CD14-positive monocyte (primary cell): ENCODE measurements around the gene TMEM116. TPM values are rescaled to one million over a fixed set of nuclear protein-coding genes. Genes with fewer than 3 reads are reported as not detected.

ENCODE experiments used
- DNase-seq, 3 donors: peaks; one replicate each; pipeline ENCODE4 v3.0.0-alpha.2; 2011 to 2022
- H2AFZ ChIP-seq: 2 replicates; pipeline ENCODE4 v1.6.0; 2012; ENCODE audit warnings: mild to moderate bottlenecking, low read depth, low read length, inconsistent platforms; ENCODE audit not compliant: insufficient read depth, poor library complexity, severe bottlenecking
- H3K27ac ChIP-seq, 2 donors: 1 replicate in 1 of 2; 2 replicates in 1 of 2; pipeline ENCODE4 v1.5.1; 2012 to 2013; ENCODE audit warnings: low read length in 2 of 2, control low read depth in 1 of 2, inconsistent platforms in 1 of 2, low read depth in 1 of 2, mild to moderate bottlenecking in 1 of 2
- H3K27me3 ChIP-seq, 2 donors: one replicate each; pipeline versions ENCODE4 v1.6.0 to v1.6.1; 2011 to 2013; ENCODE audit warnings: low read length in 2 of 2; ENCODE audit not compliant: control insufficient read depth in 2 of 2, insufficient read depth in 2 of 2
- H3K36me3 ChIP-seq, 2 donors: replicated peaks in 1 of 2; 1 replicate in 1 of 2; 2 replicates in 1 of 2; pipeline versions ENCODE4 v1.5.1 to v1.6.1; 2012 to 2013; ENCODE audit warnings: low read length in 2 of 2, control low read depth in 1 of 2, inconsistent platforms in 1 of 2, mild to moderate bottlenecking in 1 of 2; ENCODE audit not compliant: insufficient read depth in 2 of 2, control insufficient read depth in 1 of 2
- H3K4me1 ChIP-seq, 2 donors: 1 replicate in 1 of 2; 2 replicates in 1 of 2; pipeline versions ENCODE4 v1.5.1 to v1.6.1; 2012 to 2013; ENCODE audit warnings: low read length in 2 of 2, control low read depth in 1 of 2, inconsistent platforms in 1 of 2, mild to moderate bottlenecking in 1 of 2, moderate library complexity in 1 of 2; ENCODE audit not compliant: insufficient read depth in 2 of 2, control insufficient read depth in 1 of 2
- H3K4me2 ChIP-seq: replicated peaks from 2 replicates; pipeline ENCODE3; 2012; ENCODE audit warnings: low read length, moderate library complexity, mild to moderate bottlenecking; ENCODE audit not compliant: poor library complexity, severe bottlenecking; ENCODE audit errors: extremely low read depth
- H3K4me3 ChIP-seq, 3 experiments: fragments of 200-600 bp in 1 of 3; sonication (generic) in 1 of 3; replicated peaks in 1 of 3; 1 replicate in 2 of 3; 2 replicates in 1 of 3; pipeline ENCODE4 v1.5.1; 2011 to 2013; ENCODE audit warnings: low read length in 3 of 3, mild to moderate bottlenecking in 3 of 3, control low read depth in 2 of 3, low read depth in 2 of 3, inconsistent platforms in 1 of 3, moderate library complexity in 1 of 3
- H3K79me2 ChIP-seq: 2 replicates; pipeline ENCODE4 v1.6.0; 2012; ENCODE audit warnings: mild to moderate bottlenecking, control low read depth, inconsistent platforms, low read length, moderate library complexity; ENCODE audit not compliant: insufficient read depth
- H3K9ac ChIP-seq: 2 replicates; pipeline ENCODE4 v1.6.0; 2017; ENCODE audit warnings: low read length, mild to moderate bottlenecking; ENCODE audit not compliant: insufficient read depth, poor library complexity, severe bottlenecking
- H3K9me3 ChIP-seq, 2 donors: replicated peaks in 1 of 2; 1 replicate in 1 of 2; 2 replicates in 1 of 2; pipeline versions ENCODE4 v1.5.1 to v1.6.1; 2012 to 2013; ENCODE audit warnings: low read length in 2 of 2, control low read depth in 1 of 2; ENCODE audit not compliant: control insufficient read depth in 1 of 2, insufficient read depth in 1 of 2
- H4K20me1 ChIP-seq: 2 replicates; pipeline ENCODE4 v1.6.0; 2012; ENCODE audit warnings: mild to moderate bottlenecking, low read length, control low read depth, moderate library complexity; ENCODE audit not compliant: insufficient read depth
- H3K27ac Mint-ChIP-seq, 7 donors: one replicate each; pipeline ENCODE4 v1.8.0; 2020; ENCODE audit warnings: mild to moderate bottlenecking in 7 of 7, mixed read lengths in 7 of 7, moderate library complexity in 6 of 7, inconsistent platforms in 2 of 7
- H3K27me3 Mint-ChIP-seq, 3 donors: one replicate each; pipeline ENCODE4 v1.8.0; 2021 to 2022; ENCODE audit warnings: low read depth in 3 of 3, mild to moderate bottlenecking in 3 of 3, mixed read lengths in 3 of 3, moderate library complexity in 3 of 3, inconsistent platforms in 1 of 3
- H3K36me3 Mint-ChIP-seq, 2 donors: one replicate each; pipeline ENCODE4 v1.8.0; 2020; ENCODE audit warnings: mixed read lengths in 2 of 2, inconsistent platforms in 1 of 2, mild to moderate bottlenecking in 1 of 2
- H3K4me1 Mint-ChIP-seq: one replicate; pipeline ENCODE4 v1.8.0; 2020; ENCODE audit warnings: mild to moderate bottlenecking, mixed read lengths
- H3K4me3 Mint-ChIP-seq, 2 donors: one replicate each; pipeline ENCODE4 v1.8.0; 2020; ENCODE audit warnings: mild to moderate bottlenecking in 2 of 2, mixed read lengths in 2 of 2, moderate library complexity in 1 of 2
- H3K9me3 Mint-ChIP-seq, 7 donors: one replicate each; pipeline ENCODE4 v1.8.0; 2020 to 2022; ENCODE audit warnings: mixed read lengths in 7 of 7, mild to moderate bottlenecking in 6 of 7, moderate library complexity in 6 of 7, inconsistent platforms in 2 of 7
- CTCF ChIP-seq: fragments of 200-600 bp; IDR thresholded peaks from one replicate; pipeline ENCODE4 v1.8.0; 2022; ENCODE audit warnings: antibody characterized with exemption, mild to moderate bottlenecking
- WGBS: methylation state at CpG from one replicate; pipeline ENCODE4 v1.1.5; 2013; ENCODE audit warnings: missing lambda C conversion rate; ENCODE audit not compliant: insufficient coverage; 5-methylcytosine and 5-hydroxymethylcytosine counted together
- intact Hi-C, 2 donors: fragments of 100-400 bp; cut with micrococcal nuclease; formaldehyde crosslinking; loops; one replicate each; pipeline versions ENCODE4 v1.15.0 to v1.15.1; 2023
- polyA plus RNA-seq, 3 donors: library from polyadenylated mRNA; depleted of rRNA in 1 of 3; unstranded in 2 of 3; stranded (reverse) in 1 of 3; fragments of 300-500 nt in 2 of 3; fragments of >200 nt in 1 of 3; fragmentation: Illumina TruSeq in 2 of 3; gene quantifications; 1 replicate in 2 of 3; 2 replicates in 1 of 3; pipeline ENCODE4 v1.2.3, GENCODE V29; 2012 to 2021
- small RNA-seq: library from RNA; depleted of rRNA; stranded (forward); fragments of <200 nt; gene quantifications from one replicate; pipeline ENCODE3, GENCODE V24; 2012; ENCODE audit warnings: low read depth; ENCODE audit not compliant: insufficient read length

TMEM116 gene
- polyA plus RNA-seq, 3 donors: 5.6 to 11.6 (median 8.3) TPM

- Histone ChIP-seq H3K27ac (peak overlapping the region; percentile 50 to 62), H3K9ac (no peak overlapping the region), H3K4me3 (no peak overlapping the region), H3K4me1 (peaks cover 24 to 26% of the 10 kb centered on the region in 2 donors), H3K79me2 (no peaks in the 10 kb centered on the region), H3K9me3 (no peaks in the 10 kb centered on the region), H3K4me2 (no peak overlapping the region), H2AFZ (no peak overlapping the region), H3K27me3 (no peaks in the 10 kb centered on the region), H3K36me3 (peaks cover 62 to 81% of the 10 kb centered on the region in 2 donors), H4K20me1 (no peaks in the 10 kb centered on the region)
- Mint-ChIP-seq H3K4me1 (peaks cover 26% of the 10 kb centered on the region), H3K27ac (peak overlapping the region; percentile 11 to 85 (median 69)), H3K36me3 (peaks cover 81 to 92% of the 10 kb centered on the region in 2 donors), H3K4me3 (peak overlapping the region in 1 of 2 donors; percentile 36), H3K9me3 (no peaks in the 10 kb centered on the region), H3K27me3 (no peaks in the 10 kb centered on the region)
- intact Hi-C loops: no loop called here
- TF ChIP-seq CTCF: no peak
- WGBS: 79% methylated on average over 6 of the region's 7 CpGs
- DNase-seq: peak in 1 of 3 donors; percentile 3
These were observed 126.1 kb downstream of the TMEM116 start for GRCh38 chr12:111886662-111887545.

- H3K36me3 Mint-ChIP-seq: peaks cover 85 to 99% of the 10 kb centered on the region in 2 donors
- no peak overlapping the region for H3K9ac ChIP-seq
- no peak overlapping the region for H3K4me3 ChIP-seq
- H3K36me3 ChIP-seq: peaks cover 78 to 97% of the 10 kb centered on the region in 2 donors
- DNase-seq: no peak
- no peak overlapping the region for H3K4me2 ChIP-seq
- peaks cover 3 to 4% of the 10 kb centered on the region in 2 donors for H3K4me1 ChIP-seq
- WGBS: no CpG with 5 or more reads among the region's 1 CpG
- no peak overlapping the region for H3K27ac ChIP-seq
- no peaks in the 10 kb centered on the region for H3K27me3 ChIP-seq
- no peak overlapping the region for H3K4me3 Mint-ChIP-seq
- no peaks in the 10 kb centered on the region for H3K9me3 ChIP-seq
- peaks cover 4% of the 10 kb centered on the region for H3K4me1 Mint-ChIP-seq
- TF ChIP-seq CTCF: no peak
- intact Hi-C loops: no loop called here
- H3K27me3 Mint-ChIP-seq: no peaks in the 10 kb centered on the region
- no peaks in the 10 kb centered on the region for H4K20me1 ChIP-seq
- no peaks in the 10 kb centered on the region for H3K9me3 Mint-ChIP-seq
- no peak overlapping the region for H2AFZ ChIP-seq
- H3K79me2 ChIP-seq: peaks cover 7% of the 10 kb centered on the region
- H3K27ac Mint-ChIP-seq: no peak overlapping the region
These were observed 131.2 kb downstream of the TMEM116 start for GRCh38 chr12:111881716-111882115.

Small RNA genes within 50 kb of the gene (small RNA-seq; reads per million reads assigned to genes)
- gene AC004024.1: not detected
- gene MIR3657: not detected

Other genes with a start within 250 kb of the TMEM116 start
- 100 to 1,000 TPM; 272 to 404 (median 384) TPM for gene ALDH2, start 246.2 kb downstream of the TMEM116 start, polyA plus RNA-seq
- gene MAPKAPK5, start 170.9 kb downstream of the TMEM116 start, polyA plus RNA-seq: 10 to 100 TPM; 25.3 to 58.2 (median 28.2) TPM
- gene ERP29, start 261 bp upstream of the TMEM116 start, polyA plus RNA-seq: 100 to 1,000 TPM; 158 to 207 (median 170) TPM
- gene NAA25, start 95.6 kb upstream of the TMEM116 start, polyA plus RNA-seq: 1 to 10 TPM; 4.3 to 7.9 (median 7.3) TPM
- 10 to 100 TPM; 35.2 to 83.6 (median 82.3) TPM for gene TRAFD1, start 112.4 kb upstream of the TMEM116 start, polyA plus RNA-seq